ENCODE measurements around the gene ATP10A.

The ATP10A gene

GRCh38 chr15:25734680-25735355 lies 128.3 kb downstream of the ATP10A start:
- DNase-seq = no peak

GRCh38 chr15:25733856-25734679 lies 129.1 kb downstream of the ATP10A start:
- DNase-seq = no peak

GRCh38 chr15:25733036-25733855 lies 129.9 kb downstream of the ATP10A start:
- DNase-seq = no peak

- DNase-seq = no peak
These were observed 130.9 kb downstream of the ATP10A start for GRCh38 chr15:25732191-25732590.

GRCh38 chr15:25731411-25731810 lies 131.7 kb downstream of the ATP10A start:
- no peak for DNase-seq

- DNase-seq = no peak
These were observed 132.2 kb downstream of the ATP10A start for GRCh38 chr15:25730918-25731317.

GRCh38 chr15:25728816-25729215 lies 134.3 kb downstream of the ATP10A start:
- no peak for DNase-seq

- DNase-seq = no peak
These were observed 135.1 kb downstream of the ATP10A start for GRCh38 chr15:25727867-25728600.

- DNase-seq = no peak
These were observed 136.0 kb downstream of the ATP10A start for GRCh38 chr15:25727116-25727515.

- DNase-seq = no peak
These were observed 137.4 kb downstream of the ATP10A start for GRCh38 chr15:25725758-25726157.

GRCh38 chr15:25724899-25725298 lies 138.2 kb downstream of the ATP10A start:
- no peak for DNase-seq

GRCh38 chr15:25721605-25721955 lies 141.5 kb downstream of the ATP10A start:
- no peak for DNase-seq

GRCh38 chr15:25719101-25719985 lies 143.8 kb downstream of the ATP10A start:
- DNase-seq = no peak

- no peak for DNase-seq
These were observed 144.5 kb downstream of the ATP10A start for GRCh38 chr15:25718597-25718996.

- DNase-seq = no peak
These were observed 145.0 kb downstream of the ATP10A start for GRCh38 chr15:25718169-25718536.

- DNase-seq = no peak
These were observed 145.5 kb downstream of the ATP10A start for GRCh38 chr15:25717457-25718168.

GRCh38 chr15:25717127-25717456 lies 146.0 kb downstream of the ATP10A start:
- DNase-seq = no peak

- no peak for DNase-seq
These were observed 146.6 kb downstream of the ATP10A start for GRCh38 chr15:25716414-25717126.

- no peak for DNase-seq
These were observed 147.4 kb downstream of the ATP10A start for GRCh38 chr15:25715536-25716413.

- DNase-seq = no peak
These were observed 148.6 kb downstream of the ATP10A start for GRCh38 chr15:25714538-25714840.

Data from activated T-cell treated with anti-CD3 and anti-CD28 coated beads, Interleukin-2, amount 50 U/mL, for 1 hour (primary cell).